Ishikawa (cell line): Measurements from ENCODE around the gene LSAMP.

Source experiments
- CREB1 ChIP-seq: IDR thresholded peaks from 2 replicates; pipeline ENCODE4 v1.6.1; 2012; ENCODE audit warnings: low read depth
- EGR1 ChIP-seq: IDR thresholded peaks from 2 replicates; pipeline ENCODE4 v1.6.1; 2012
- EP300 ChIP-seq: IDR thresholded peaks from 2 replicates; pipeline ENCODE4 v1.6.1; 2012; ENCODE audit warnings: borderline replicate concordance
- RAD21 ChIP-seq: IDR thresholded peaks from 2 replicates; pipeline ENCODE4 v1.6.1; 2012; ENCODE audit warnings: low read depth
- TF ChIP-seq, protein P1 (sequence below): IDR thresholded peaks from 2 replicates; pipeline ENCODE4 v1.6.1; 2012
- TF ChIP-seq, protein P2 (sequence below): IDR thresholded peaks from 2 replicates; pipeline ENCODE4 v1.6.1; 2012; ENCODE audit warnings: low read depth, mild to moderate bottlenecking

DNA sequence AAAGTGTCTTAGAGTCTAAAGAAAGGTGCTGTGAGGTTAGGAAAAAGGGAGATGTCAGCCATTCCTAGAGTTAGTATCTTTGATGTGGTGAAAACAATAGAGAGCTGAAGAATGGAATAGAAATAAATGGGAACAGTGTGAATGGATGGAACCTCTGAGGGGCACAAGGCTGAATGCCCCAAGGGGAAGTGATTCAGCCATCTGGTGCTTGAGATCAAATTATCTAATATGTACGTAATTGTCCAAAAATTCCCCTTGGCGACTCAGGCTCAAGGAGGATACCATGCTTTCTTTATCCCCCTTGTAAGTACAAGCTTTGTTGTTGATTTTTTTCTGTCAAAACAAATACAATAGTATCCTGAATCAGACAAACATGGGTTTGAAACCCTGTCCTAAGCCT lies 361.6 kb downstream of the LSAMP start:
- no peak for TF ChIP-seq CREB1
- no peak for TF ChIP-seq EGR1
- TF ChIP-seq RAD21 = no peak
- TF ChIP-seq, protein P1, sequence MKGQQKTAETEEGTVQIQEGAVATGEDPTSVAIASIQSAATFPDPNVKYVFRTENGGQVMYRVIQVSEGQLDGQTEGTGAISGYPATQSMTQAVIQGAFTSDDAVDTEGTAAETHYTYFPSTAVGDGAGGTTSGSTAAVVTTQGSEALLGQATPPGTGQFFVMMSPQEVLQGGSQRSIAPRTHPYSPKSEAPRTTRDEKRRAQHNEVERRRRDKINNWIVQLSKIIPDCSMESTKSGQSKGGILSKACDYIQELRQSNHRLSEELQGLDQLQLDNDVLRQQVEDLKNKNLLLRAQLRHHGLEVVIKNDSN = no peak
- TF ChIP-seq, protein P2, sequence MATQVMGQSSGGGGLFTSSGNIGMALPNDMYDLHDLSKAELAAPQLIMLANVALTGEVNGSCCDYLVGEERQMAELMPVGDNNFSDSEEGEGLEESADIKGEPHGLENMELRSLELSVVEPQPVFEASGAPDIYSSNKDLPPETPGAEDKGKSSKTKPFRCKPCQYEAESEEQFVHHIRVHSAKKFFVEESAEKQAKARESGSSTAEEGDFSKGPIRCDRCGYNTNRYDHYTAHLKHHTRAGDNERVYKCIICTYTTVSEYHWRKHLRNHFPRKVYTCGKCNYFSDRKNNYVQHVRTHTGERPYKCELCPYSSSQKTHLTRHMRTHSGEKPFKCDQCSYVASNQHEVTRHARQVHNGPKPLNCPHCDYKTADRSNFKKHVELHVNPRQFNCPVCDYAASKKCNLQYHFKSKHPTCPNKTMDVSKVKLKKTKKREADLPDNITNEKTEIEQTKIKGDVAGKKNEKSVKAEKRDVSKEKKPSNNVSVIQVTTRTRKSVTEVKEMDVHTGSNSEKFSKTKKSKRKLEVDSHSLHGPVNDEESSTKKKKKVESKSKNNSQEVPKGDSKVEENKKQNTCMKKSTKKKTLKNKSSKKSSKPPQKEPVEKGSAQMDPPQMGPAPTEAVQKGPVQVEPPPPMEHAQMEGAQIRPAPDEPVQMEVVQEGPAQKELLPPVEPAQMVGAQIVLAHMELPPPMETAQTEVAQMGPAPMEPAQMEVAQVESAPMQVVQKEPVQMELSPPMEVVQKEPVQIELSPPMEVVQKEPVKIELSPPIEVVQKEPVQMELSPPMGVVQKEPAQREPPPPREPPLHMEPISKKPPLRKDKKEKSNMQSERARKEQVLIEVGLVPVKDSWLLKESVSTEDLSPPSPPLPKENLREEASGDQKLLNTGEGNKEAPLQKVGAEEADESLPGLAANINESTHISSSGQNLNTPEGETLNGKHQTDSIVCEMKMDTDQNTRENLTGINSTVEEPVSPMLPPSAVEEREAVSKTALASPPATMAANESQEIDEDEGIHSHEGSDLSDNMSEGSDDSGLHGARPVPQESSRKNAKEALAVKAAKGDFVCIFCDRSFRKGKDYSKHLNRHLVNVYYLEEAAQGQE = no peak
- no peak for TF ChIP-seq EP300
